HCT116 (cell line): ENCODE results near the gene TMEM54. TPM values are rescaled to one million over a fixed set of nuclear protein-coding genes. Genes with fewer than 3 reads are reported as not detected.

Experiments
- ATAC-seq: fragments of 200-7000 bp; cut with Tn5 transposase; 2 replicates; pipeline ENCODE4 v1.9.1; 2020; ENCODE audit warnings: mild to moderate bottlenecking, moderate library complexity
- BruUV-seq: library from RNA; stranded (reverse); fragments of 400-500 nt; replicated peaks from 2 replicates; lab custom pipeline; 2021; lab: Mats Ljungman, UMichigan
- CTCF ChIA-PET: fragments of 300-600 bp; sonication (Branson Sonifier 250); formaldehyde crosslinking; loops from one replicate; lab custom pipeline; 2021; ENCODE audit warnings: antibody characterized with exemption; lab: Charles Lee
- POLR2A ChIA-PET: fragments of 300-600, 350-600 bp; sonication (Branson Sonifier 250); formaldehyde crosslinking; loops from one replicate; lab custom pipeline; 2021; ENCODE audit warnings: antibody characterized with exemption; lab: Charles Lee
- RAD21 ChIA-PET, 2 experiments: fragments of 300-600 bp; sonication (Branson Sonifier 250); formaldehyde crosslinking; loops; one replicate each; lab custom pipeline; 2023; ENCODE audit warnings: low total read pairs in 2 of 2; ENCODE audit not compliant: uncharacterized antibody in 2 of 2, unreplicated experiment in 2 of 2, low non-redundant PET in 1 of 2; lab: Charles Lee
- DNase-seq: peaks from one replicate; pipeline ENCODE4 v3.0.0-alpha.2; 2010; ENCODE audit warnings: low read depth, low spot score
- H2AFZ ChIP-seq: fragments of 200-600 bp; shearing (Covaris generic), sonication (generic); 2 replicates; pipeline ENCODE4 v1.6.1; 2017; ENCODE audit warnings: low read depth, mixed run types, mixed read lengths, antibody characterized with exemption, low read length; ENCODE audit not compliant: poor library complexity, severe bottlenecking
- H3K27ac ChIP-seq: 2 replicates; pipeline ENCODE4 v1.5.1; 2012; ENCODE audit warnings: low read depth, low read length
- H3K27me3 ChIP-seq: fragments of 200-600 bp; sonication (generic); 2 replicates; pipeline ENCODE4 v1.6.1; 2016; ENCODE audit warnings: mixed run types, low read length, mixed read lengths; ENCODE audit not compliant: insufficient read depth
- H3K36me3 ChIP-seq, 2 experiments: fragments of 200-500 bp in 1 of 2; fragments of 200-600 bp in 1 of 2; sonication (Bioruptor generic) in 1 of 2; sonication (generic) in 1 of 2; 2 replicates each; pipeline versions ENCODE4 v1.5.1 to v1.6.1; 2014 to 2016; ENCODE audit warnings: low read length in 2 of 2, inconsistent platforms in 1 of 2, mixed read lengths in 1 of 2, mixed run types in 1 of 2; ENCODE audit not compliant: insufficient read depth in 2 of 2, control insufficient read depth in 1 of 2
- H3K4me1 ChIP-seq, 2 experiments: fragments of 200-600 bp in 1 of 2; sonication (generic) in 1 of 2; 2 replicates each; pipeline versions ENCODE4 v1.5.1 to v1.6.1; 2012 to 2017; ENCODE audit warnings: low read length in 2 of 2, inconsistent platforms in 1 of 2, mild to moderate bottlenecking in 1 of 2, mixed read lengths in 1 of 2, mixed run types in 1 of 2, moderate library complexity in 1 of 2; ENCODE audit not compliant: insufficient read depth in 2 of 2, control insufficient read depth in 1 of 2
- H3K4me2 ChIP-seq: fragments of 200-600 bp; sonication (generic); 2 replicates; pipeline ENCODE4 v1.6.1; 2017; ENCODE audit warnings: mixed run types, low read length, mixed read lengths
- H3K4me3 ChIP-seq, 2 experiments: fragments of 200-600 bp in 1 of 2; sonication (generic) in 1 of 2; replicated peaks in 1 of 2; 2 replicates each; pipeline ENCODE4 v1.5.1; 2011 to 2016; ENCODE audit warnings: low read length in 2 of 2, control low read depth in 1 of 2, low read depth in 1 of 2, mild to moderate bottlenecking in 1 of 2, mixed read lengths in 1 of 2, mixed run types in 1 of 2
- H3K79me2 ChIP-seq: fragments of 200-600 bp; sonication (generic); 2 replicates; pipeline ENCODE4 v1.6.1; 2017; ENCODE audit warnings: mild to moderate bottlenecking, mixed run types, low read length, moderate library complexity, mixed read lengths; ENCODE audit not compliant: insufficient read depth
- H3K9ac ChIP-seq: fragments of 200-600 bp; sonication (generic); 2 replicates; pipeline ENCODE4 v1.6.1; 2016; ENCODE audit warnings: low read length, mixed read lengths
- H3K9me2 ChIP-seq: fragments of 200-600 bp; sonication (generic), shearing (Covaris generic); 2 replicates; pipeline ENCODE4 v1.6.1; 2017; ENCODE audit warnings: mixed run types, mild to moderate bottlenecking, moderate library complexity; ENCODE audit not compliant: insufficient read depth
- H3K9me3 ChIP-seq, 2 experiments: fragments of 200-500 bp in 1 of 2; fragments of 200-600 bp in 1 of 2; sonication (Bioruptor generic) in 1 of 2; sonication (generic) in 1 of 2; 2 replicates each; pipeline ENCODE4 v1.6.1; 2014 to 2017; ENCODE audit warnings: low read length in 2 of 2, mixed read lengths in 2 of 2, inconsistent platforms in 1 of 2, low read depth in 1 of 2, mild to moderate bottlenecking in 1 of 2, mixed run types in 1 of 2, moderate library complexity in 1 of 2; ENCODE audit not compliant: control insufficient read depth in 1 of 2, insufficient read depth in 1 of 2
- H4K20me1 ChIP-seq: fragments of 200-600 bp; sonication (generic), shearing (Covaris generic); 2 replicates; pipeline ENCODE4 v1.6.1; 2017; ENCODE audit warnings: mixed run types, mild to moderate bottlenecking, moderate library complexity; ENCODE audit not compliant: insufficient read depth
- EZH2 ChIP-seq: fragments of 200-600 bp; sonication (generic); IDR thresholded peaks from 2 replicates; pipeline ENCODE4 v1.6.1; 2017; ENCODE audit warnings: antibody characterized with exemption, mixed run types
- EZH2phosphoT487 ChIP-seq: fragments of 200-600 bp; IDR thresholded peaks from 2 replicates; pipeline ENCODE4 v1.6.1; 2018; ENCODE audit warnings: antibody characterized with exemption, borderline replicate concordance
- FOSL1 ChIP-seq: IDR thresholded peaks from 2 replicates; pipeline ENCODE4 v1.6.1; 2012; ENCODE audit warnings: low read depth
- JUND ChIP-seq: IDR thresholded peaks from 2 replicates; pipeline ENCODE4 v1.6.1; 2012
- POLR2A ChIP-seq: IDR thresholded peaks from 2 replicates; pipeline ENCODE4 v1.7.0; 2011; ENCODE audit warnings: borderline replicate concordance; ENCODE audit not compliant: insufficient read depth, insufficient read length; ENCODE audit errors: extremely low read depth
- POLR2AphosphoS5 ChIP-seq: IDR thresholded peaks from 2 replicates; pipeline ENCODE4 v1.6.1; 2011; ENCODE audit warnings: mild to moderate bottlenecking, low read depth, low read length, moderate library complexity
- SIN3A ChIP-seq: IDR thresholded peaks from 2 replicates; pipeline ENCODE4 v1.6.1; 2012; ENCODE audit warnings: low read depth
- TCF7L2 ChIP-seq: IDR thresholded peaks from 2 replicates; pipeline ENCODE4 v1.7.0; 2011; ENCODE audit warnings: borderline replicate concordance, inconsistent platforms; ENCODE audit not compliant: insufficient read depth, insufficient read length; ENCODE audit errors: extremely low read depth
- intact Hi-C: fragments of 100-400 bp; cut with micrococcal nuclease; formaldehyde crosslinking; loops from 2 replicates; pipeline ENCODE4 v1.10.0; 2022
- total RNA-seq: library from RNA; stranded (reverse); gene quantifications from one replicate; pipeline ENCODE4 v1.2.1, GENCODE V29; 2021; ENCODE audit not compliant: unreplicated experiment
- TF ChIP-seq, protein P1 (sequence below): IDR thresholded peaks from 2 replicates; pipeline ENCODE4 v1.6.1; 2012
- TF ChIP-seq, protein P2 (sequence below): IDR thresholded peaks from 2 replicates; pipeline ENCODE4 v1.6.1; 2011; ENCODE audit warnings: mild to moderate bottlenecking, low read length, moderate library complexity; ENCODE audit not compliant: insufficient replicate concordance; ENCODE audit errors: extremely low read depth
- TF ChIP-seq, protein P3 (sequence below), 3 experiments: fragments of 200-600 bp in 1 of 3; sonication (generic) in 1 of 3; IDR thresholded peaks in 2 of 3; conservative IDR thresholded peaks in 1 of 3; 2 replicates each; pipeline ENCODE4 v1.5.1; 2012 to 2017; ENCODE audit warnings: low read depth in 2 of 3, low read length in 2 of 3, antibody characterized with exemption in 1 of 3, borderline replicate concordance in 1 of 3, control low read depth in 1 of 3, mild to moderate bottlenecking in 1 of 3, mixed read lengths in 1 of 3, mixed run types in 1 of 3, moderate library complexity in 1 of 3; ENCODE audit not compliant: insufficient read depth in 1 of 3

The TMEM54 gene
- total RNA-seq, 1 experiment from 2014 or later, result 121 TPM

DNA sequence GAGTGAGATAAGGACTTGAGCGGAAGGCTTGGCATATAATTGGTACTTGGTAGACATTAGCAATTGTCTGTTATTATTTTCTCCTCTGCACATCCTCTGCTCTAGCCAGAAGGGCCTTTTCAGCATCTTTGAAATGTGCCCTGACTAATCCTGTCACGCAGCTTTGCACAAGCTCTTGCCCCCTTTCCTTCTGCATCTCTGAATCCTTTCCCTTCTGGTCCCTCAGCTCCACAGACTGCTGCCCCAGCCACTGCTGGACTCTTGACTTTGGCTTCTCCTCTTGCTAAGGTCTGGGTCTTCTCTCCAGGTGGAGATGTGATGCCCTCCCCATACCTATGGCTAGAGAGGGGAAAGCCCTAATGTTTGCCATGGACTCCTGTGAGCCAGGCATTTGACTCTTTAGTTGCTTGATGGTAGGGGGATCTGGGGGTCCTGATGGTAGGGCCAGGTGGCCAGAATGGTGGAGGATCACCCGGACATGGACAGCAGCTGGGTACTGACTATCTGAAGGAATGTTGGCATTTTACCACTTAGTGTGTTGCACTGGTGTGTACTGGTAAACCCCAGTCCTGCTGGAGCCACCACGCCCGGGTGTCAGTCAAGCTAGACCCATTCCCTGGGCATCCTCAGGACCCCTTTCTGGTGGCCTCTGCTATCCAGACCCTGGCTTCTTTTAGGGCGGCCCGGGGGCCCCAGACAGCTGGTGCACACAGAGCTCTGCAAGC lies 10.5 kb downstream of the TMEM54 start:
- CTCF ChIA-PET, result interaction anchor here (1.4 kb wide), 1 partner anchor 14 kb away, joined by 3 read pairs; no protein-coding TSS in a partner anchor
- RAD21 ChIA-PET, result interaction anchor here in 1 of 2 experiments (0.6 kb wide), 1 partner anchor 281 kb away, joined by 3 read pairs; no protein-coding TSS in a partner anchor
- H3K4me3 ChIP-seq, result no peak overlapping the region

More for the DNA sequence above, 10.5 kb downstream of the TMEM54 start:
- Histone ChIP-seq H4K20me1 (no peaks in the 10 kb centered on the region), H3K4me2 (no peak overlapping the region), H3K79me2 (no peaks in the 10 kb centered on the region), H3K27ac (no peak overlapping the region), H3K36me3 (no peaks in the 10 kb centered on the region), H3K9me3 (no peaks in the 10 kb centered on the region), H3K9me2 (no peaks in the 10 kb centered on the region), H2AFZ (no peak overlapping the region), H3K27me3 (no peaks in the 10 kb centered on the region), H3K9ac (no peak overlapping the region), H3K4me1 (peaks cover 0 to 14% of the 10 kb centered on the region in 2 experiments; a peak in 1 of 4 replicates)
- POLR2A ChIA-PET, result no interaction called here
- ATAC-seq, result no peak
- intact Hi-C loops, result no loop called here
- TF ChIP-seq EZH2phosphoT487 (no peak), POLR2AphosphoS5 (no peak), EZH2 (no peak), TCF7L2 (no peak), POLR2A (no peak), SIN3A (no peak), FOSL1 (no peak), JUND (no peak)
- TF ChIP-seq, protein P1, sequence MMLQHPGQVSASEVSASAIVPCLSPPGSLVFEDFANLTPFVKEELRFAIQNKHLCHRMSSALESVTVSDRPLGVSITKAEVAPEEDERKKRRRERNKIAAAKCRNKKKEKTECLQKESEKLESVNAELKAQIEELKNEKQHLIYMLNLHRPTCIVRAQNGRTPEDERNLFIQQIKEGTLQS, result no peak
- TF ChIP-seq, protein P2, sequence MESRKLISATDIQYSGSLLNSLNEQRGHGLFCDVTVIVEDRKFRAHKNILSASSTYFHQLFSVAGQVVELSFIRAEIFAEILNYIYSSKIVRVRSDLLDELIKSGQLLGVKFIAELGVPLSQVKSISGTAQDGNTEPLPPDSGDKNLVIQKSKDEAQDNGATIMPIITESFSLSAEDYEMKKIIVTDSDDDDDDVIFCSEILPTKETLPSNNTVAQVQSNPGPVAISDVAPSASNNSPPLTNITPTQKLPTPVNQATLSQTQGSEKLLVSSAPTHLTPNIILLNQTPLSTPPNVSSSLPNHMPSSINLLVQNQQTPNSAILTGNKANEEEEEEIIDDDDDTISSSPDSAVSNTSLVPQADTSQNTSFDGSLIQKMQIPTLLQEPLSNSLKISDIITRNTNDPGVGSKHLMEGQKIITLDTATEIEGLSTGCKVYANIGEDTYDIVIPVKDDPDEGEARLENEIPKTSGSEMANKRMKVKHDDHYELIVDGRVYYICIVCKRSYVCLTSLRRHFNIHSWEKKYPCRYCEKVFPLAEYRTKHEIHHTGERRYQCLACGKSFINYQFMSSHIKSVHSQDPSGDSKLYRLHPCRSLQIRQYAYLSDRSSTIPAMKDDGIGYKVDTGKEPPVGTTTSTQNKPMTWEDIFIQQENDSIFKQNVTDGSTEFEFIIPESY, result no peak
- TF ChIP-seq, protein P3, sequence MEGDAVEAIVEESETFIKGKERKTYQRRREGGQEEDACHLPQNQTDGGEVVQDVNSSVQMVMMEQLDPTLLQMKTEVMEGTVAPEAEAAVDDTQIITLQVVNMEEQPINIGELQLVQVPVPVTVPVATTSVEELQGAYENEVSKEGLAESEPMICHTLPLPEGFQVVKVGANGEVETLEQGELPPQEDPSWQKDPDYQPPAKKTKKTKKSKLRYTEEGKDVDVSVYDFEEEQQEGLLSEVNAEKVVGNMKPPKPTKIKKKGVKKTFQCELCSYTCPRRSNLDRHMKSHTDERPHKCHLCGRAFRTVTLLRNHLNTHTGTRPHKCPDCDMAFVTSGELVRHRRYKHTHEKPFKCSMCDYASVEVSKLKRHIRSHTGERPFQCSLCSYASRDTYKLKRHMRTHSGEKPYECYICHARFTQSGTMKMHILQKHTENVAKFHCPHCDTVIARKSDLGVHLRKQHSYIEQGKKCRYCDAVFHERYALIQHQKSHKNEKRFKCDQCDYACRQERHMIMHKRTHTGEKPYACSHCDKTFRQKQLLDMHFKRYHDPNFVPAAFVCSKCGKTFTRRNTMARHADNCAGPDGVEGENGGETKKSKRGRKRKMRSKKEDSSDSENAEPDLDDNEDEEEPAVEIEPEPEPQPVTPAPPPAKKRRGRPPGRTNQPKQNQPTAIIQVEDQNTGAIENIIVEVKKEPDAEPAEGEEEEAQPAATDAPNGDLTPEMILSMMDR (IDR thresholded peaks at IDR 0.05 in 2 of 3, conservative IDR thresholded peaks at IDR 0.05 in 1 of 3; ENCODE audit: borderline replicate concordance in 1 of 3, insufficient read depth in 1 of 3, low read depth in 2 of 3, low read length in 2 of 3), result no peak
- no TSS peak for BruUV-seq
- DNase-seq, result no peak
